ENCODE data around the gene MRGPRX2.

DNA sequence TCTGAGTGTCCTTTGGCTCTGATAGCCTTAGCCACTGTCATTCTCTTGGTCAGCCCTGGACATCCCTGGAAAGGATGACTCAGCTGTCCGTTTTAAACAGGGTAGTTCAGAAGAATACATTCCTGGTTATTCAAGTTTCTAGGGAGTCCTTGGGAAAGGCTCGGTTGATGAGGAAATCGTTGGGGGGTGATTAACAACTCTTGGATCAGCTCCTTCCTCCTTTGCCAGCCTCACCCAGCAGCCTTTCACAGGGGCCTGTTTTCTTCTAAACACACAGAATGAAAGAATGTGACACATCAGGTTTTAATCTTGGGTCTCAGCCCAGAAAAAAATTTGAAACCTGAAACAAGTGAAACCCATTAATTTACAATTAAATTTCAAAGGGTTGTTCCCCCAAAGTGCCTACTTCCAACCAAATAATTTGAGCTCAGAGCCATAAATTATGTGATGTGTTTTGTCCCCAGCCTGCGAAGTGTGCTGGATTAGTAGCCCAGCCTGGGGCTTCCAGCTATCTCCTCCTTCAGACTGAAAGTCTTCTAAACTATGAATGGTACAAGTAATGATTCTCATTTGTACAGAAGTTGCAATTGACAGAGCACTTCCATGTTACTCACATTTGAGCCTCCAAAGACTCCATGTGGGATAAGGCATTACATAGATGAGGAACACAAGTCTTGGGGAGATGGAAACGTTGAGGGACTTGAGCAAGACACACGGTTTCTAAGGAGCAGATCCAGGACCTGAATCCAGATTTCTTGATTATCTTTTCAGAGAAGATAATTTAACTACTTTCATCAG lies 19.3 kb upstream of the MRGPRX2 start:
- TF ChIP-seq ZNF761 (CRISPR knock-in tag; conservative IDR thresholded peaks at IDR 0.05) (no peak), JUND (CRISPR knock-in tag; IDR thresholded peaks at IDR 0.05) (no peak), GTF3A (CRISPR knock-in tag; conservative IDR thresholded peaks at IDR 0.05) (no peak), POLR2AphosphoS5 (IDR thresholded peaks at IDR 0.05; ENCODE audit: low read depth, low read length) (no peak), KLF13 (CRISPR knock-in tag; IDR thresholded peaks at IDR 0.05) (no peak), FOSL1 (CRISPR knock-in tag; IDR thresholded peaks at IDR 0.05; ENCODE audit: borderline replicate concordance) (no peak), ADNP (CRISPR knock-in tag; IDR thresholded peaks at IDR 0.05) (no peak), NR3C1 (CRISPR knock-in tag; IDR thresholded peaks at IDR 0.05) (no peak)
- TF ChIP-seq, protein P1, sequence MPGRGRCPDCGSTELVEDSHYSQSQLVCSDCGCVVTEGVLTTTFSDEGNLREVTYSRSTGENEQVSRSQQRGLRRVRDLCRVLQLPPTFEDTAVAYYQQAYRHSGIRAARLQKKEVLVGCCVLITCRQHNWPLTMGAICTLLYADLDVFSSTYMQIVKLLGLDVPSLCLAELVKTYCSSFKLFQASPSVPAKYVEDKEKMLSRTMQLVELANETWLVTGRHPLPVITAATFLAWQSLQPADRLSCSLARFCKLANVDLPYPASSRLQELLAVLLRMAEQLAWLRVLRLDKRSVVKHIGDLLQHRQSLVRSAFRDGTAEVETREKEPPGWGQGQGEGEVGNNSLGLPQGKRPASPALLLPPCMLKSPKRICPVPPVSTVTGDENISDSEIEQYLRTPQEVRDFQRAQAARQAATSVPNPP (CRISPR knock-in tag; IDR thresholded peaks at IDR 0.05), result no peak
- TF ChIP-seq, protein P2, sequence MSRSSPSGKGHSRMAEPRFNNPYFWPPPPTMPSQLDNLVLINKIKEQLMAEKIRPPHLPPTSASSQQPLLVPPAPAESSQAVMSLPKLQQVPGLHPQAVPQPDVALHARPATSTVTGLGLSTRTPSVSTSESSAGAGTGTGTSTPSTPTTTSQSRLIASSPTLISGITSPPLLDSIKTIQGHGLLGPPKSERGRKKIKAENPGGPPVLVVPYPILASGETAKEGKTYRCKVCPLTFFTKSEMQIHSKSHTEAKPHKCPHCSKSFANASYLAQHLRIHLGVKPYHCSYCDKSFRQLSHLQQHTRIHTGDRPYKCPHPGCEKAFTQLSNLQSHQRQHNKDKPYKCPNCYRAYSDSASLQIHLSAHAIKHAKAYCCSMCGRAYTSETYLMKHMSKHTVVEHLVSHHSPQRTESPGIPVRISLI (CRISPR knock-in tag; IDR thresholded peaks at IDR 0.05; ENCODE audit: borderline replicate concordance), result no peak
- TF ChIP-seq, protein P3, sequence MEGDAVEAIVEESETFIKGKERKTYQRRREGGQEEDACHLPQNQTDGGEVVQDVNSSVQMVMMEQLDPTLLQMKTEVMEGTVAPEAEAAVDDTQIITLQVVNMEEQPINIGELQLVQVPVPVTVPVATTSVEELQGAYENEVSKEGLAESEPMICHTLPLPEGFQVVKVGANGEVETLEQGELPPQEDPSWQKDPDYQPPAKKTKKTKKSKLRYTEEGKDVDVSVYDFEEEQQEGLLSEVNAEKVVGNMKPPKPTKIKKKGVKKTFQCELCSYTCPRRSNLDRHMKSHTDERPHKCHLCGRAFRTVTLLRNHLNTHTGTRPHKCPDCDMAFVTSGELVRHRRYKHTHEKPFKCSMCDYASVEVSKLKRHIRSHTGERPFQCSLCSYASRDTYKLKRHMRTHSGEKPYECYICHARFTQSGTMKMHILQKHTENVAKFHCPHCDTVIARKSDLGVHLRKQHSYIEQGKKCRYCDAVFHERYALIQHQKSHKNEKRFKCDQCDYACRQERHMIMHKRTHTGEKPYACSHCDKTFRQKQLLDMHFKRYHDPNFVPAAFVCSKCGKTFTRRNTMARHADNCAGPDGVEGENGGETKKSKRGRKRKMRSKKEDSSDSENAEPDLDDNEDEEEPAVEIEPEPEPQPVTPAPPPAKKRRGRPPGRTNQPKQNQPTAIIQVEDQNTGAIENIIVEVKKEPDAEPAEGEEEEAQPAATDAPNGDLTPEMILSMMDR (CRISPR knock-in tag; IDR thresholded peaks at IDR 0.05), result no peak
- TF ChIP-seq, protein P4, sequence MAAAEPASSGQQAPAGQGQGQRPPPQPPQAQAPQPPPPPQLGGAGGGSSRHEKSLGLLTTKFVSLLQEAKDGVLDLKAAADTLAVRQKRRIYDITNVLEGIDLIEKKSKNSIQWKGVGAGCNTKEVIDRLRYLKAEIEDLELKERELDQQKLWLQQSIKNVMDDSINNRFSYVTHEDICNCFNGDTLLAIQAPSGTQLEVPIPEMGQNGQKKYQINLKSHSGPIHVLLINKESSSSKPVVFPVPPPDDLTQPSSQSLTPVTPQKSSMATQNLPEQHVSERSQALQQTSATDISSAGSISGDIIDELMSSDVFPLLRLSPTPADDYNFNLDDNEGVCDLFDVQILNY (CRISPR knock-in tag; conservative IDR thresholded peaks at IDR 0.05), result no peak
- TF ChIP-seq, protein P5, sequence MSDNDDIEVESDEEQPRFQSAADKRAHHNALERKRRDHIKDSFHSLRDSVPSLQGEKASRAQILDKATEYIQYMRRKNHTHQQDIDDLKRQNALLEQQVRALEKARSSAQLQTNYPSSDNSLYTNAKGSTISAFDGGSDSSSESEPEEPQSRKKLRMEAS (IDR thresholded peaks at IDR 0.05), result no peak
- TF ChIP-seq, protein P6, sequence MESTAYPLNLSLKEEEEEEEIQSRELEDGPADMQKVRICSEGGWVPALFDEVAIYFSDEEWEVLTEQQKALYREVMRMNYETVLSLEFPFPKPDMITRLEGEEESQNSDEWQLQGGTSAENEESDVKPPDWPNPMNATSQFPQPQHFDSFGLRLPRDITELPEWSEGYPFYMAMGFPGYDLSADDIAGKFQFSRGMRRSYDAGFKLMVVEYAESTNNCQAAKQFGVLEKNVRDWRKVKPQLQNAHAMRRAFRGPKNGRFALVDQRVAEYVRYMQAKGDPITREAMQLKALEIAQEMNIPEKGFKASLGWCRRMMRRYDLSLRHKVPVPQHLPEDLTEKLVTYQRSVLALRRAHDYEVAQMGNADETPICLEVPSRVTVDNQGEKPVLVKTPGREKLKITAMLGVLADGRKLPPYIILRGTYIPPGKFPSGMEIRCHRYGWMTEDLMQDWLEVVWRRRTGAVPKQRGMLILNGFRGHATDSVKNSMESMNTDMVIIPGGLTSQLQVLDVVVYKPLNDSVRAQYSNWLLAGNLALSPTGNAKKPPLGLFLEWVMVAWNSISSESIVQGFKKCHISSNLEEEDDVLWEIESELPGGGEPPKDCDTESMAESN (CRISPR knock-in tag; conservative IDR thresholded peaks at IDR 0.05), result no peak
